Natural killer cell (primary cell): ENCODE results near the gene GCN1. TPM values are rescaled to one million over a fixed set of nuclear protein-coding genes. Genes with fewer than 3 reads are reported as not detected.

ENCODE experiments used
- ATAC-seq, 3 donors: fragments of 150-1000 bp in 2 of 3; fragments of 200-7000 bp in 1 of 3; cut with Tn5 transposase; 1 replicate in 1 of 3; 2 replicates in 2 of 3; pipeline ENCODE4 v1.10.0; 2021; ENCODE audit warnings: mild to moderate bottlenecking in 2 of 3, moderate library complexity in 2 of 3
- DNase-seq, 2 donors: peaks; one replicate each; pipeline versions ENCODE4 v3.0.0 to v3.0.0-alpha.2; 2013 to 2021; ENCODE audit warnings: mixed read lengths in 1 of 2
- H3K27ac ChIP-seq: one replicate; pipeline ENCODE4 v1.5.1; 2013; ENCODE audit warnings: mild to moderate bottlenecking, low read length
- H3K27me3 ChIP-seq: one replicate; pipeline ENCODE4 v1.6.1; 2013; ENCODE audit warnings: low read length; ENCODE audit not compliant: control insufficient read depth, insufficient read depth
- H3K36me3 ChIP-seq: one replicate; pipeline ENCODE4 v1.6.1; 2013; ENCODE audit warnings: low read length; ENCODE audit not compliant: control insufficient read depth, insufficient read depth
- H3K4me1 ChIP-seq: one replicate; pipeline ENCODE4 v1.6.1; 2013; ENCODE audit warnings: low read length; ENCODE audit not compliant: control insufficient read depth, insufficient read depth
- H3K4me3 ChIP-seq: one replicate; pipeline ENCODE4 v1.5.1; 2013; ENCODE audit warnings: low read length
- H3K9me3 ChIP-seq: one replicate; pipeline ENCODE4 v1.6.1; 2013; ENCODE audit warnings: low read length; ENCODE audit not compliant: control insufficient read depth, insufficient read depth
- H3K27ac Mint-ChIP-seq, 2 donors: one replicate each; pipeline ENCODE4 v1.8.0; 2022; ENCODE audit warnings: mild to moderate bottlenecking in 2 of 2, mixed read lengths in 2 of 2, moderate library complexity in 1 of 2
- H3K27me3 Mint-ChIP-seq, 2 donors: one replicate each; pipeline ENCODE4 v1.8.0; 2022; ENCODE audit warnings: low read depth in 2 of 2, mixed read lengths in 2 of 2
- H3K36me3 Mint-ChIP-seq: one replicate; pipeline ENCODE4 v1.8.0; 2022; ENCODE audit warnings: mixed read lengths
- H3K4me1 Mint-ChIP-seq, 2 donors: one replicate each; pipeline ENCODE4 v1.8.0; 2022; ENCODE audit warnings: mixed read lengths in 2 of 2
- H3K4me3 Mint-ChIP-seq: one replicate; pipeline ENCODE4 v1.8.0; 2022; ENCODE audit warnings: mild to moderate bottlenecking, moderate library complexity, mixed read lengths
- H3K9me3 Mint-ChIP-seq, 2 donors: one replicate each; pipeline ENCODE4 v1.8.0; 2022; ENCODE audit warnings: mixed read lengths in 2 of 2
- CTCF ChIP-seq: fragments of 200-600 bp; IDR thresholded peaks from one replicate; pipeline ENCODE4 v1.8.0; 2022; ENCODE audit warnings: antibody characterized with exemption
- WGBS: methylation state at CpG from one replicate; pipeline ENCODE4 v1.1.7; 2013; ENCODE audit warnings: missing lambda C conversion rate; ENCODE audit not compliant: insufficient coverage; 5-methylcytosine and 5-hydroxymethylcytosine counted together
- intact Hi-C: fragments of 100-400 bp; cut with micrococcal nuclease; formaldehyde crosslinking; loops from one replicate; pipeline ENCODE4 v1.14.2; 2022
- total RNA-seq, 4 donors: library from RNA; stranded (reverse); fragments of 120-200 nt in 1 of 4; gene quantifications; one replicate each; pipeline versions ENCODE4 v1.2.3 to v1.2.4, GENCODE V29; 2013 to 2022

Gene GCN1
- total RNA-seq, 3 donors from 2014 or later (not counting 1 experiment from before 2014, with no cell fraction given) = 119 to 141 (median 120) TPM

GRCh38 chr12:120100630-120101029 is 93.9 kb downstream of the GCN1 start:
- H3K36me3 Mint-ChIP-seq = no peaks in the 10 kb centered on the region
- peak overlapping the region; percentile 84 to 86 for H3K27ac Mint-ChIP-seq
- Histone ChIP-seq H3K4me3 (no peak overlapping the region), H3K27me3 (no peaks in the 10 kb centered on the region), H3K9me3 (no peaks in the 10 kb centered on the region), H3K4me1 (peaks cover 33% of the 10 kb centered on the region), H3K36me3 (peaks cover 74% of the 10 kb centered on the region), H3K27ac (no peak overlapping the region)
- DNase-seq (no peak), ATAC-seq (no peak)
- 96% methylated on average over 21 of the region's 21 CpGs for WGBS
- no peaks in the 10 kb centered on the region for H3K27me3 Mint-ChIP-seq
- intact Hi-C loops = no loop called here
- peaks cover 17 to 34% of the 10 kb centered on the region in 2 donors for H3K4me1 Mint-ChIP-seq
- H3K4me3 Mint-ChIP-seq = peak overlapping the region; percentile 21
- H3K9me3 Mint-ChIP-seq = no peaks in the 10 kb centered on the region
- TF ChIP-seq CTCF = no peak

GRCh38 chr12:120099738-120100137 is 94.8 kb downstream of the GCN1 start:
- H3K9me3 ChIP-seq = no peaks in the 10 kb centered on the region
- H3K36me3 Mint-ChIP-seq = no peaks in the 10 kb centered on the region
- intact Hi-C loops = no loop called here
- no peaks in the 10 kb centered on the region for H3K9me3 Mint-ChIP-seq
- peaks cover 37% of the 10 kb centered on the region for H3K4me1 ChIP-seq
- H3K27ac ChIP-seq = no peak overlapping the region
- H3K36me3 ChIP-seq = peaks cover 73% of the 10 kb centered on the region
- DNase-seq (no peak), ATAC-seq (no peak)
- no peak overlapping the region for H3K4me3 ChIP-seq
- no peaks in the 10 kb centered on the region for H3K27me3 ChIP-seq
- H3K4me3 Mint-ChIP-seq = no peak overlapping the region
- H3K4me1 Mint-ChIP-seq = peaks cover 10 to 30% of the 10 kb centered on the region in 2 donors
- WGBS = 98% methylated on average over 11 of the region's 11 CpGs
- peak overlapping the region in 1 of 2 donors; percentile 86 for H3K27ac Mint-ChIP-seq
- no peak for TF ChIP-seq CTCF
- H3K27me3 Mint-ChIP-seq = no peaks in the 10 kb centered on the region

GRCh38 chr12:120098756-120099470 is 95.6 kb downstream of the GCN1 start:
- Mint-ChIP-seq H3K27ac (peak overlapping the region in 1 of 2 donors; percentile 86), H3K27me3 (no peaks in the 10 kb centered on the region), H3K4me1 (peaks cover 9 to 36% of the 10 kb centered on the region in 2 donors), H3K4me3 (no peak overlapping the region), H3K9me3 (no peaks in the 10 kb centered on the region), H3K36me3 (no peaks in the 10 kb centered on the region)
- DNase-seq (no peak), ATAC-seq (no peak)
- H3K27me3 ChIP-seq = no peaks in the 10 kb centered on the region
- H3K27ac ChIP-seq = no peak overlapping the region
- TF ChIP-seq CTCF = no peak
- H3K4me3 ChIP-seq = no peak overlapping the region
- peaks cover 46% of the 10 kb centered on the region for H3K4me1 ChIP-seq
- WGBS = 97% methylated on average over 36 of the region's 36 CpGs
- peaks cover 71% of the 10 kb centered on the region for H3K36me3 ChIP-seq
- no peaks in the 10 kb centered on the region for H3K9me3 ChIP-seq
- intact Hi-C loops = no loop called here
